ENCODE results near the gene TMEM178B. TPM values are rescaled to one million over a fixed set of nuclear protein-coding genes. Genes with fewer than 3 reads are reported as not detected.

TMEM178B gene
- total and polyA plus RNA-seq, 2 of the 4 experiments (the other 2 are of a cell fraction) = under 0.01 to 0.05 TPM

DNA sequence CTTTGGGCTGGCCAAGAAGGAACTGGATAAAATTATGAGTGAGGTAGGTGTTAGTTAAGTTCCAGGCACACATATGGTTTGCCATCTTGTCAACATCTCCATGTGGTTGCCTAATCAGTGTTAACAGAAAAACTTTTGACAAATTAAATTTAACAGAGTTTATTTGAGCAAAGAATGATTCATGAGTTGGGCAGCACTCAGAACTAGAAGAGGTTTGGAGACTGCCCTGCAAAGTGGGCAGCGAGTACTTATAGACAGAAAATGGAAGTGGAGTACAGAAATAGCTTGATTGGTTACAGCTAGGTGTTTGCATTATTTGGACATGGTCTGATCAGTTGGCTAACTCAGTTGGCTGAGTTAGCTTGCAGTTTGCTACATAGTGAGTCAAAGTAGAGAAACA is 439.9 kb downstream of the TMEM178B start:
- H3K27me3 ChIP-seq (ENCODE audit: control insufficient read depth, insufficient read depth, low read length) = peaks cover 15% of the 10 kb centered on the region
- dilution Hi-C loops (cut with HindIII; ENCODE audit: low sequenced_read_pairs, unreplicated experiment) = no loop called here
- no peaks in the 10 kb centered on the region for H4K20me1 ChIP-seq (ENCODE audit: insufficient read depth, low read length)
- no peak overlapping the region for H3K4me2 ChIP-seq (ENCODE audit: low read depth, low read length)
- BruUV-seq (replicated peaks) = no TSS peak
- no peak overlapping the region for H4K91ac ChIP-seq (ENCODE audit: insufficient read depth, low read depth, low read length)
- H3K9me3 ChIP-seq (ENCODE audit: control insufficient read depth, insufficient read depth, low read length) = no peaks in the 10 kb centered on the region; the same call in 1 of the 2 replicates
- no peak overlapping the region for H3K18ac ChIP-seq (ENCODE audit: low read depth, low read length)
- intact Hi-C loops (cut with micrococcal nuclease) = no loop called here
- H3K9me1 ChIP-seq (ENCODE audit: insufficient read depth, low read length) = no peaks in the 10 kb centered on the region
- no peak overlapping the region for H2BK5ac ChIP-seq (ENCODE audit: low read depth, low read length, poor library complexity, severe bottlenecking)
- DNase-seq (no peak), ATAC-seq (ENCODE audit: low read depth) (no peak)
- H4K5ac ChIP-seq (ENCODE audit: low read depth, low read length) = no peak overlapping the region
- H3K4me3 ChIP-seq (ENCODE audit: insufficient read depth, low read depth, low read length) = no peak overlapping the region
- no peak overlapping the region for H3K56ac ChIP-seq (ENCODE audit: extremely low read depth, insufficient read depth, low read length)
- H3K9ac ChIP-seq (ENCODE audit: low read depth, low read length) = no peak overlapping the region
- H2BK20ac ChIP-seq (ENCODE audit: low read depth, low read length) = no peak overlapping the region
- TF ChIP-seq BHLHE40 (IDR thresholded peaks at IDR 0.05; ENCODE audit: low read depth, low read length) (no peak), CHD1 (IDR thresholded peaks at IDR 0.05; ENCODE audit: low read depth, low read length) (no peak), NFE2L2 (IDR thresholded peaks at IDR 0.05; ENCODE audit: low read depth, low read length) (no peak), MXI1 (IDR thresholded peaks at IDR 0.05; ENCODE audit: borderline replicate concordance, low read depth, low read length) (no peak), USF2 (IDR thresholded peaks at IDR 0.05; ENCODE audit: low read depth, low read length) (no peak), FOS (IDR thresholded peaks at IDR 0.05; ENCODE audit: low read depth, low read length) (no peak), SMC3 (IDR thresholded peaks at IDR 0.05; ENCODE audit: low read depth, low read length) (no peak), MAZ (IDR thresholded peaks at IDR 0.05; ENCODE audit: borderline replicate concordance, low read depth, low read length) (no peak), MAFK (IDR thresholded peaks at IDR 0.05; ENCODE audit: low read depth, low read length) (no peak), POLR2A (IDR thresholded peaks at IDR 0.05; ENCODE audit: low read depth, low read length) (no peak), RFX5 (IDR thresholded peaks at IDR 0.05; ENCODE audit: low read depth, low read length) (no peak), RCOR1 (IDR thresholded peaks at IDR 0.05; ENCODE audit: insufficient replicate concordance, low read length) (no peak), RAD21 (IDR thresholded peaks at IDR 0.05; ENCODE audit: low read length) (no peak)
- TF ChIP-seq, protein P1, sequence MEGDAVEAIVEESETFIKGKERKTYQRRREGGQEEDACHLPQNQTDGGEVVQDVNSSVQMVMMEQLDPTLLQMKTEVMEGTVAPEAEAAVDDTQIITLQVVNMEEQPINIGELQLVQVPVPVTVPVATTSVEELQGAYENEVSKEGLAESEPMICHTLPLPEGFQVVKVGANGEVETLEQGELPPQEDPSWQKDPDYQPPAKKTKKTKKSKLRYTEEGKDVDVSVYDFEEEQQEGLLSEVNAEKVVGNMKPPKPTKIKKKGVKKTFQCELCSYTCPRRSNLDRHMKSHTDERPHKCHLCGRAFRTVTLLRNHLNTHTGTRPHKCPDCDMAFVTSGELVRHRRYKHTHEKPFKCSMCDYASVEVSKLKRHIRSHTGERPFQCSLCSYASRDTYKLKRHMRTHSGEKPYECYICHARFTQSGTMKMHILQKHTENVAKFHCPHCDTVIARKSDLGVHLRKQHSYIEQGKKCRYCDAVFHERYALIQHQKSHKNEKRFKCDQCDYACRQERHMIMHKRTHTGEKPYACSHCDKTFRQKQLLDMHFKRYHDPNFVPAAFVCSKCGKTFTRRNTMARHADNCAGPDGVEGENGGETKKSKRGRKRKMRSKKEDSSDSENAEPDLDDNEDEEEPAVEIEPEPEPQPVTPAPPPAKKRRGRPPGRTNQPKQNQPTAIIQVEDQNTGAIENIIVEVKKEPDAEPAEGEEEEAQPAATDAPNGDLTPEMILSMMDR (conservative IDR thresholded peaks at IDR 0.05; ENCODE audit: low read depth, low read length) = no peak
- TF ChIP-seq, protein P2, sequence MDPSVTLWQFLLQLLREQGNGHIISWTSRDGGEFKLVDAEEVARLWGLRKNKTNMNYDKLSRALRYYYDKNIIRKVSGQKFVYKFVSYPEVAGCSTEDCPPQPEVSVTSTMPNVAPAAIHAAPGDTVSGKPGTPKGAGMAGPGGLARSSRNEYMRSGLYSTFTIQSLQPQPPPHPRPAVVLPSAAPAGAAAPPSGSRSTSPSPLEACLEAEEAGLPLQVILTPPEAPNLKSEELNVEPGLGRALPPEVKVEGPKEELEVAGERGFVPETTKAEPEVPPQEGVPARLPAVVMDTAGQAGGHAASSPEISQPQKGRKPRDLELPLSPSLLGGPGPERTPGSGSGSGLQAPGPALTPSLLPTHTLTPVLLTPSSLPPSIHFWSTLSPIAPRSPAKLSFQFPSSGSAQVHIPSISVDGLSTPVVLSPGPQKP (IDR thresholded peaks at IDR 0.05; ENCODE audit: borderline replicate concordance, low read depth, low read length) = no peak
- no peak overlapping the region for H4K8ac ChIP-seq (ENCODE audit: low read depth in 2 of 2, low read length in 2 of 2)
- no peaks in the 10 kb centered on the region for H3K36me3 ChIP-seq (ENCODE audit: control insufficient read depth, insufficient read depth, low read length)
- CTCF ChIA-PET = no interaction called here
- in situ Hi-C loops (cut with MboI; ENCODE audit: low sequenced_read_pairs) = no loop called here
- H3K27ac ChIP-seq (ENCODE audit: insufficient read depth, low read length) = no peak overlapping the region
- no peak overlapping the region for H2AFZ ChIP-seq (replicated peaks; ENCODE audit: low read length, poor library complexity)
- WGBS, 2 experiments (ENCODE audit: extremely low coverage in 2 of 2, insufficient read length in 1 of 2) = 40% methylated on average over 1 of the region's 1 CpG; no CpG with 5 or more reads in 1 of the 2 experiments
- no peak overlapping the region for H3K4ac ChIP-seq (ENCODE audit: low read depth, low read length)
- H2AK9ac ChIP-seq (replicated peaks; ENCODE audit: low read depth, low read length, poor library complexity) = no peak overlapping the region
- POLR2A ChIA-PET (ENCODE audit: unreplicated experiment) = no interaction called here
- no peaks in the 10 kb centered on the region for H3K79me1 ChIP-seq (ENCODE audit: low read depth in 1 of 2, low read length in 2 of 2)
- no peaks in the 10 kb centered on the region for H3K4me1 ChIP-seq (ENCODE audit: control insufficient read depth, insufficient read depth, low read length)
- no peak overlapping the region for H3K14ac ChIP-seq (replicated peaks; ENCODE audit: low read depth, low read length)
- H2BK120ac ChIP-seq (ENCODE audit: low read depth, low read length) = no peak overlapping the region
- no peak overlapping the region for H2AK5ac ChIP-seq (ENCODE audit: low read depth, low read length)
- no peak overlapping the region for H3K23ac ChIP-seq (ENCODE audit: low read depth, low read length)
- H2BK15ac ChIP-seq (ENCODE audit: low read depth, low read length) = no peak overlapping the region

Data from IMR-90 (cell line).